B cell (primary cell): ENCODE data around the gene SAPCD2. TPM values are rescaled to one million over a fixed set of nuclear protein-coding genes. Genes with fewer than 3 reads are reported as not detected.

Source experiments
- ATAC-seq: fragments of 200-7000 bp; cut with Tn5 transposase; one replicate; pipeline ENCODE4 v1.10.0; 2021; ENCODE audit warnings: low read depth, mild to moderate bottlenecking, moderate number of reproducible peaks, moderate library complexity
- CTCF ChIA-PET: fragments of 350-600 bp; sonication (Branson Sonifier 250); formaldehyde crosslinking; loops from one replicate; lab custom pipeline; 2021; ENCODE audit warnings: antibody characterized with exemption, inconsistent platforms; lab: Charles Lee
- POLR2A ChIA-PET: fragments of 350-600 bp; sonication (Branson Sonifier 250); formaldehyde crosslinking; loops from one replicate; lab custom pipeline; 2021; ENCODE audit warnings: antibody characterized with exemption; lab: Charles Lee
- DNase-seq: peaks from one replicate; pipeline ENCODE4 v3.0.0; 2013
- H2AFZ ChIP-seq: 2 replicates; pipeline ENCODE4 v1.6.1; 2012; ENCODE audit warnings: mild to moderate bottlenecking, low read depth, low read length; ENCODE audit not compliant: insufficient read depth, poor library complexity, severe bottlenecking
- H3K27ac ChIP-seq, 2 donors: 1 replicate in 1 of 2; 2 replicates in 1 of 2; pipeline ENCODE4 v1.5.1; 2012 to 2013; ENCODE audit warnings: low read length in 2 of 2, mild to moderate bottlenecking in 2 of 2, moderate library complexity in 1 of 2
- H3K27me3 ChIP-seq, 4 experiments: fragments of 200-600 bp in 1 of 4; sonication (generic) in 1 of 4; replicated peaks in 1 of 4; 1 replicate in 2 of 4; 2 replicates in 2 of 4; pipeline versions ENCODE4 v1.6.1 to v1.7.0; 2013 to 2016; ENCODE audit warnings: low read length in 3 of 4, mild to moderate bottlenecking in 2 of 4, mixed read lengths in 1 of 4, moderate library complexity in 1 of 4; ENCODE audit not compliant: insufficient read depth in 4 of 4, control insufficient read depth in 3 of 4; ENCODE audit errors: control extremely low read depth in 1 of 4
- H3K36me3 ChIP-seq, 2 experiments: replicated peaks in 1 of 2; 1 replicate in 1 of 2; 2 replicates in 1 of 2; pipeline versions ENCODE4 v1.6.1 to v1.7.1; 2013; ENCODE audit warnings: low read length in 1 of 2; ENCODE audit not compliant: insufficient read depth in 2 of 2, control insufficient read depth in 1 of 2; ENCODE audit errors: control extremely low read depth in 1 of 2, extremely low read depth in 1 of 2
- H3K4me1 ChIP-seq, 2 donors: fragments of 200-600 bp in 1 of 2; sonication (generic) in 1 of 2; 1 replicate in 1 of 2; 2 replicates in 1 of 2; pipeline versions ENCODE4 v1.5.1 to v1.6.1; 2013 to 2017; ENCODE audit warnings: low read length in 2 of 2; ENCODE audit not compliant: control insufficient read depth in 2 of 2, insufficient read depth in 2 of 2
- H3K4me2 ChIP-seq: replicated peaks from 2 replicates; pipeline ENCODE3; 2012; ENCODE audit warnings: mild to moderate bottlenecking, low read depth, low read length; ENCODE audit not compliant: poor library complexity, severe bottlenecking
- H3K4me3 ChIP-seq, 5 experiments: fragments of 200-600 bp in 1 of 5; sonication (generic) in 1 of 5; 1 replicate in 3 of 5; 2 replicates in 2 of 5; pipeline versions ENCODE4 v1.5.1 to v1.7.0; 2011 to 2016; ENCODE audit warnings: low read length in 4 of 5, mild to moderate bottlenecking in 4 of 5, low read depth in 2 of 5, control low read depth in 1 of 5, moderate library complexity in 1 of 5; ENCODE audit not compliant: insufficient read depth in 1 of 5; ENCODE audit errors: control extremely low read depth in 1 of 5, extremely low read depth in 1 of 5
- H3K79me2 ChIP-seq: fragments of 200-600 bp; sonication (generic); one replicate; pipeline ENCODE4 v1.6.0; 2016; ENCODE audit warnings: low read length; ENCODE audit not compliant: control insufficient read depth, insufficient read depth
- H3K9ac ChIP-seq: fragments of 200-600 bp; sonication (generic); 2 replicates; pipeline ENCODE4 v1.6.1; 2017; ENCODE audit warnings: mild to moderate bottlenecking, low read length, moderate library complexity
- H3K9me3 ChIP-seq, 3 donors: one replicate each; pipeline versions ENCODE4 v1.6.1 to v1.7.1; 2013; ENCODE audit warnings: low read length in 2 of 3; ENCODE audit not compliant: control insufficient read depth in 2 of 3, insufficient read depth in 1 of 3; ENCODE audit errors: control extremely low read depth in 1 of 3
- H4K20me1 ChIP-seq: 2 replicates; pipeline ENCODE4 v1.6.0; 2012; ENCODE audit warnings: mild to moderate bottlenecking, low read length; ENCODE audit not compliant: insufficient read depth, control insufficient read depth, poor library complexity, severe bottlenecking
- H3K27ac Mint-ChIP-seq: one replicate; pipeline ENCODE4 v1.8.0; 2021; ENCODE audit warnings: mixed read lengths
- H3K27me3 Mint-ChIP-seq: one replicate; pipeline ENCODE4 v1.8.0; 2021; ENCODE audit warnings: mixed read lengths
- H3K4me1 Mint-ChIP-seq: one replicate; pipeline ENCODE4 v1.8.0; 2021; ENCODE audit warnings: mixed read lengths
- H3K4me3 Mint-ChIP-seq: one replicate; pipeline ENCODE4 v1.8.0; 2021; ENCODE audit warnings: mixed read lengths
- H3K9me3 Mint-ChIP-seq: one replicate; pipeline ENCODE4 v1.8.0; 2022; ENCODE audit warnings: mixed read lengths; ENCODE audit not compliant: insufficient read depth
- EZH2 ChIP-seq: IDR thresholded peaks from 2 replicates; pipeline ENCODE4 v1.6.1; 2012; ENCODE audit warnings: borderline replicate concordance, low read depth, mild to moderate bottlenecking, moderate library complexity, low read length; ENCODE audit not compliant: insufficient read depth, poor library complexity, severe bottlenecking
- WGBS: methylation state at CpG from one replicate; pipeline ENCODE4 v1.1.5; 2013; ENCODE audit warnings: missing lambda C conversion rate; ENCODE audit not compliant: insufficient coverage; 5-methylcytosine and 5-hydroxymethylcytosine counted together
- intact Hi-C: fragments of 100-400 bp; cut with micrococcal nuclease; formaldehyde crosslinking; loops from one replicate; pipeline ENCODE4 v1.10.0; 2022
- polyA plus RNA-seq: library from polyadenylated mRNA; depleted of rRNA; stranded (reverse); fragments of >200 nt; gene quantifications from 2 replicates; pipeline ENCODE4 v1.2.3, GENCODE V29; 2012
- total RNA-seq, 2 donors: library from RNA; stranded (reverse); fragments of 120-200 nt in 1 of 2; gene quantifications; 1 replicate in 1 of 2; 2 replicates in 1 of 2; pipeline versions ENCODE4 v1.2.3 to v1.2.4, GENCODE V29; 2013 to 2022
- TF ChIP-seq, protein P1 (sequence below): fragments of 200-600 bp; IDR thresholded peaks from one replicate; pipeline ENCODE4 v1.8.0; 2022; ENCODE audit warnings: antibody characterized with exemption, mild to moderate bottlenecking

SAPCD2 gene
- total and polyA plus RNA-seq, 2 donors (not counting 1 experiment from before 2014, with no cell fraction given): 0.39 to 0.69 TPM

DNA sequence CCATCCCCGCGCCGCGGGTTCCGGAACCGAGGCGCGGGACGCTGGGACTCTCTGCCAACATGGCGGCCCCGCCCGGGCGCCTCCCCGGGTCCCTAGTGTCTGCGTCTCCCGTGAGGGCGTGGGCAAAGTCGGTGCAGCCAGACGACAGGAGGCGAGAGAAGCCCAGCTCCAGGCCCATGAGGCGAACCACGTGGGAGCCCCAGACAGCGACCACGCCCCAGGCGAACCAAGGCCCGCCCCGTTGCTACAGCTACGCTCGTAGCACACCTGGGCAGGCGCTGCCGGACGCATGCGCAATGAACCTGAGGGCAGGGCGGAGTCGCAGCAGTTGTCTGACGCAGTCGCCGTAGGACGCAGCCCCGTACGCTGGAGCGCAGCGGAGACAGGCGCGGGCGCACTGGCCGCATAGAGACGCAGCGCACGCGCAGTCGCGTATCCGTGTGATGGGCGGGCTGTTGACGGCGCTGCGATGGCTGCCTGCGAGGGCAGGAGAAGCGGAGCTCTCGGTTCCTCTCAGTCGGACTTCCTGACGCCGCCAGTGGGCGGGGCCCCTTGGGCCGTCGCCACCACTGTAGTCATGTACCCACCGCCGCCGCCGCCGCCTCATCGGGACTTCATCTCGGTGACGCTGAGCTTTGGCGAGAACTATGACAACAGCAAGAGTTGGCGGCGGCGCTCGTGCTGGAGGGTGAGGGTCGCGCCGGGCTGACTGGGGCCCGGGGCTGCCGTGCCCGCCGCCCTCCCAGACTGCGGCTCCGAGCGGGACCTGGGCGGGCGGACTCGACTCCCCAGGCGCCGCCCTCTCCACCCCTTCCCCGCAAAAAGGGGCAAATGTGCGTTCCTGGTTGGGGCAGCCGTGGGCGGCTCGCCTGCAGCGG, 16.4 kb upstream of the SAPCD2 start, which contains the start of gene MAN1B1:
Gene MAN1B1, plus strand, starts transcription at position 455 of the 878 bp plus-strand sequence. Its CDS starts 15 bp downstream, at position 470.
- peak; percentile 79 for ATAC-seq
- under 1% methylated on average over 95 of the region's 101 CpGs for WGBS
- TF ChIP-seq, protein P1, sequence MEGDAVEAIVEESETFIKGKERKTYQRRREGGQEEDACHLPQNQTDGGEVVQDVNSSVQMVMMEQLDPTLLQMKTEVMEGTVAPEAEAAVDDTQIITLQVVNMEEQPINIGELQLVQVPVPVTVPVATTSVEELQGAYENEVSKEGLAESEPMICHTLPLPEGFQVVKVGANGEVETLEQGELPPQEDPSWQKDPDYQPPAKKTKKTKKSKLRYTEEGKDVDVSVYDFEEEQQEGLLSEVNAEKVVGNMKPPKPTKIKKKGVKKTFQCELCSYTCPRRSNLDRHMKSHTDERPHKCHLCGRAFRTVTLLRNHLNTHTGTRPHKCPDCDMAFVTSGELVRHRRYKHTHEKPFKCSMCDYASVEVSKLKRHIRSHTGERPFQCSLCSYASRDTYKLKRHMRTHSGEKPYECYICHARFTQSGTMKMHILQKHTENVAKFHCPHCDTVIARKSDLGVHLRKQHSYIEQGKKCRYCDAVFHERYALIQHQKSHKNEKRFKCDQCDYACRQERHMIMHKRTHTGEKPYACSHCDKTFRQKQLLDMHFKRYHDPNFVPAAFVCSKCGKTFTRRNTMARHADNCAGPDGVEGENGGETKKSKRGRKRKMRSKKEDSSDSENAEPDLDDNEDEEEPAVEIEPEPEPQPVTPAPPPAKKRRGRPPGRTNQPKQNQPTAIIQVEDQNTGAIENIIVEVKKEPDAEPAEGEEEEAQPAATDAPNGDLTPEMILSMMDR: no peak
- no peak for TF ChIP-seq EZH2

More for the DNA sequence above, 16.4 kb upstream of the SAPCD2 start, which contains the start of gene MAN1B1:
- peak within 1 kb of the TSS; percentile 97 for H3K4me3 Mint-ChIP-seq
- H3K27ac Mint-ChIP-seq: peak within 1 kb of the TSS; percentile 98
- POLR2A ChIA-PET: interaction anchor here (0.6 to 2.8 kb wide), 19 partner anchors 9 to 375 kb away, joined by 3 to 19 read pairs (median 3); partner anchors contain the start of genes DPP7, NELFB, SAPCD2 and SSNA1
- no peaks in the 10 kb centered on the region for H4K20me1 ChIP-seq
- H2AFZ ChIP-seq: peak within 1 kb of the TSS; percentile 77
- H3K9me3 Mint-ChIP-seq: no peaks in the 10 kb centered on the region
- peaks cover 2 to 20% of the 10 kb centered on the region in 2 experiments for H3K36me3 ChIP-seq
- H3K9ac ChIP-seq: peak within 1 kb of the TSS; percentile 96
- CTCF ChIA-PET: interaction anchor here (0.7 to 2.8 kb wide), 16 partner anchors 9 to 321 kb away, joined by 3 to 19 read pairs (median 5); partner anchors contain the start of genes NPDC1, NRARP, RNF224 and SAPCD2
- no peaks in the 10 kb centered on the region for H3K27me3 ChIP-seq
- H3K4me1 ChIP-seq: peaks cover 18 to 41% of the 10 kb centered on the region in 2 donors
- H3K4me2 ChIP-seq: peak within 1 kb of the TSS; percentile 96
- no peaks in the 10 kb centered on the region for H3K27me3 Mint-ChIP-seq
- peaks cover 40% of the 10 kb centered on the region for H3K4me1 Mint-ChIP-seq
- peak within 1 kb of the TSS; percentile 42 to 83 (median 74) for H3K4me3 ChIP-seq
- intact Hi-C loops: loop anchor here (1.0 to 5.0 kb wide), 8 partner anchors 9 to 604 kb away; partner anchors contain the start of genes DPP7, SAPCD2, SEC16A and TMEM141
- peak within 1 kb of the TSS; percentile 88 to 97 for H3K27ac ChIP-seq
- no peaks in the 10 kb centered on the region for H3K9me3 ChIP-seq
- peaks cover 24% of the 10 kb centered on the region for H3K79me2 ChIP-seq
- DNase-seq: peak; percentile 100
